GM18498 (cell line): ENCODE results near the gene ODAD2.
"Not testable (repeated sequence)": the region's sequence is repeated elsewhere in the genome, so short reads cannot be mapped to it uniquely, and the experiment has no call there.

Source experiments
- ATAC-seq: cut with Tn5 transposase; IDR thresholded peaks from one replicate; pipeline ENCODE4 v1.9.1; 2021; ENCODE audit warnings: mild to moderate bottlenecking, moderate library complexity; ENCODE audit not compliant: unreplicated experiment

The ODAD2 gene

GRCh38 chr10:27959093-27959715, 39.7 kb downstream of the ODAD2 start:
- no peak for ATAC-seq

DNA sequence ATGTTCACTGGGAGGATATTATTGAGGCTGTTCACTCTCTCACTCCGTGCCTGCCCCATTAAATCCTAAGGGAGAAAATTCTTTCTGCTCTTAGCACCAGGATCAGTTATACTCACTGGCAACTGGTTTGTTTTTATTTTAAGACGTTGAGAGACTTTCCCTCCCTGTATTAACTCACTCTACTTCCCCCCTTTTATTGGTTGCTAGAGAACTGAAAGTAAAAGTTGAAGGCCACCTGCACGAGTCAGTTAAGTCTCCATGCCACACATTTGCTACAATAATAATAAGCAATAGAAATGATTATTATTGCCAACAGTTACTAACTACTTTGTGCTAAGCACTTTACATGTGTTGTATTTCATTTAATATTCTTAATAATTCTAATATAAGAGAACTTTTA, 40.5 kb downstream of the ODAD2 start:
- ATAC-seq = peak; percentile 74

DNA sequence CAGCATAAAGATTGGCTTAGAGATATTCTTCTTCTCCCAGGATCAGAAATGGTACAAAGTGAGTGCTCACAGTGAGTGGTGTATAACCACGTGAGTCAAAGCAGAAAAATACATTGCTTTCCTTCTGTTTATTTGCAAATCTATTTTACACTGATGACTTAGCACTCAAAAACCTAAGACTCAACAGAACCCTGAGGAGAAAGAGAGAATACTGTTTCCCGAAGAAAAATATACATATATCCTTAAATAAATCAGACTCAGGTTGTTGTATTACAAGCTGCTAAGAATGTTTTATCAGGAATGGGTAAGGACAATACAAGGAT, 48.7 kb downstream of the ODAD2 start:
- ATAC-seq = no peak

DNA sequence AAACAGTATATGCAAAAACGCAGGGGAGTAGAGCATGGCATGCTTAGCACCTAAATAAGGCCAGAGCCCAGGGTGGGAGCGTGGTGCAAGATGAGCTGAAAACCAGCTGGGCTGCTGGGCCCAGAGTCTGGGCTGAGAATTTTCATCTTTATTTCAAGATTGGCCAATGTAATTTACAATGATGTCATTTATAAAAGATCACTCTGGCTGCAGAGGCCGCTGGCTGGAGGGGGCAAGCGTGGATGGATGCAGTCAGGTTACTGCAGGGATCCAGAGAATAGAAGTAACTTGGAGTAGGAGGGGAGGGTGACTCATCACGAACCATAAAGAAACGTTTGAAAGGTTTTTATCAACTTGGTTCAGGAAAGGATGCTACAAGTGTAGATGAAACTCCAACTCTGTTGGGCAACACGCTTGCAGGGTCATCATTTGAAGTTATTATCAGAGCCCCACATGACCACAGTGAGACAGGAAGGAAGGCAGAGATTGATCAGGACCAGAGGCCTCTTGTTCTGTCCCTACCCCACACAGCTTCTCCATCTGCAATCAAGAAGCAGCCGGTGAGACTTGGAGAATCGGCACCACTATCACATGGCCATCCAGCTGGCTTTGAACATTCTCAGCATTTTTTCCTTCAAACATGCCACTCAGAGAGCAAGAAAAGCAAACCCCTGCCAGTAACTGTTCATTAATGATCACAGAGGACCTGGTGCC, 49.2 kb downstream of the ODAD2 start:
- ATAC-seq = no peak

DNA sequence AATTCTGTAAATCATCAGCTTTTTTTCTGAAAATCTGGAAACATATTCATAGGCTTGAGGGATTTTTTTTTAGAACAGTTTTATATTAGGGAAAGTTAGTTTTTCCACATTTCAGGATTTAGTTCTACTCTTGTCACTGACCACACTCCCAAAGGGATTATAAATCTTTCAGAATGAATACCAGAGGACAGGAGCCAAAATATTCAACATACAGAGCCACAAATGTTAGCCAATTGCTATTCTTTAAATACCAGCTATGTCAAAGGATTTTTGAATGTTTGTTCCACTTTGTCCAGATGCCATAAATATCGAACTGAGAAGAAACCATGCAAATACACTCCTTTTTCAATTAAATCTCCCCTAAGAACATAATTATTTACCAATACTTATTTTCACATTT, 50.7 kb downstream of the ODAD2 start:
- ATAC-seq = no peak

GRCh38 chr10:27947540-27947939, 51.3 kb downstream of the ODAD2 start:
- no peak for ATAC-seq

GRCh38 chr10:27944005-27944404, 54.9 kb downstream of the ODAD2 start:
- no peak for ATAC-seq

GRCh38 chr10:27914888-27915287, 84.0 kb downstream of the ODAD2 start:
- no peak for ATAC-seq

GRCh38 chr10:27912231-27912630, 86.6 kb downstream of the ODAD2 start:
- ATAC-seq = no peak

DNA sequence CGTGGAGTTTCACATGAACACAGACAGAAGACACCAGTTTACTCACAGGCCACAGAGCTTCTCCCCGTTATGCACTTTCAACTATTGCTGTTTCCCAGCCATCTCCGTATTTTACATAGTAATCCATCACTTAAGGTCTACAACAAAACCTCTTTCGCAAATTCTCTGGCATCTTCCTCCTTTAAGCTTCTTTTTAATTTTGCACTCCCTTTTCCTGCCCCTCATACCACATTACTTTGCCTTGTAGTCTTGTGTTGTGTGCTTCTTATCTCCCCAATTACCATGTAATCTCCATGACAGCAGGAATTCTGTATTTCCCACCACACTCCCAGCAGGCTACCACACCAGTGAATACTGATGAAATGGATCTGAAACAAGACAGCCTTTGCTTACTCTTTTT, 87.3 kb downstream of the ODAD2 start:
- ATAC-seq = no peak

DNA sequence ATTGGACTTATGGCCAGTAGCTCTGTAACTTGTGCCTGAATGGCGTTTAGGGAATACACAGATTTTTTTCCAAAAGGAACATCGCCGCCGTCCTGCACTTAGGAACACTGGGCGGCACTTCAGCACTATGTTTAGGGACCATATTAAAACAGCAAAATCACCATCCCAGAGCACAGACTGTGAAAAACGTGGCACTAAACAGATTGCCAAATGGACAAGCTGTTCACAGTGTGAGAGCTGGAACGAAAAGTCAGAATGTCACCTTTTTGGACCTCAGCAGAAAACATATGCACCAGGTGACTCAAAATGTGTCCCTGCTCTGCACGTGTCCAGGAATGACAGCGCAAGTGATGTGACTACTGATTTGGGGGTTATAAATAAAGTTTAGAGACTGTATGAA, 87.9 kb downstream of the ODAD2 start:
- ATAC-seq = no peak

- no peak for ATAC-seq
Measured at GRCh38 chr10:27908231-27908630, 90.6 kb downstream of the ODAD2 start.

GRCh38 chr10:27899485-27899884, 99.4 kb downstream of the ODAD2 start:
- ATAC-seq = not testable (repeated sequence)

DNA sequence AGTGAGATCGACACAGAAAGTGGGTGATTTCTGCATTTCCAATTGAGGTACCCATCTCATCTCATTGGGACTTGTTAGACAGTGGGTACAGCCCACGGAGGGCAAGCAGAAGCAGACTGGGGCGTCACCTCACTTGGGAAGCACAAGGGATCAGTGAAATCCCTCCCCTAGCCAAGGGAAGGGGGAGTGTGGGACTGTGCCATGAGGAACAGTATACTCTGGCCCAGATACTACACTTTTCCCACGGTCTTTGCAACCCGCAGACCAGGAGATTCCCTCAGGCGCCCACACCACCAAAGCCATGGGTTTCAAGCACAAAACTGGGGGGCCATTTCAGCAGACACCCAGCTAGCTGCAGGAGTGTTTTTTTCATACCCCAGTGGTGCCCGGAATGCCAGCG, 99.8 kb downstream of the ODAD2 start:
- ATAC-seq = no peak

- ATAC-seq = no peak
Measured at GRCh38 chr10:27893358-27893954, 105.4 kb downstream of the ODAD2 start.

GRCh38 chr10:27890971-27891370, 107.9 kb downstream of the ODAD2 start:
- ATAC-seq = no peak

DNA sequence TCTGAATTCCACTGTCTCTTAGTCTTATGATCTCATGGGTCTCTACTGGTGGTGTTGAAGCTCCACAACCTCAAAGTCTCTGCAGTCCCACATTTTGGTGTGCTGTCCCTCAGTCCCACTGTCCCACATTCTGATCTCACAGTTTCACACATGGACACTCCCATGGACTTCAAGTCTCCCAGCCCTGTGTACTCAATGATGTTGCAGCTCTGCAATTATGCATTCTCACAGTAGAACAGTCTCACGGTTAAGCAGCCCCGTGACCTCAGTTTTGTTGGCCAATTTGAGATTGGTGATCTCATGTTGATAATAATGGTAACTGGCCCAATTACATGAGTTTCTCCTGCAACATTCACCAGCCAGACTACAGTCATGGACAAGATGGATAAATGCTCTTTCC, 109.4 kb downstream of the ODAD2 start:
- ATAC-seq = no peak

GRCh38 chr10:27884185-27884641, 114.7 kb downstream of the ODAD2 start:
- no peak for ATAC-seq

DNA sequence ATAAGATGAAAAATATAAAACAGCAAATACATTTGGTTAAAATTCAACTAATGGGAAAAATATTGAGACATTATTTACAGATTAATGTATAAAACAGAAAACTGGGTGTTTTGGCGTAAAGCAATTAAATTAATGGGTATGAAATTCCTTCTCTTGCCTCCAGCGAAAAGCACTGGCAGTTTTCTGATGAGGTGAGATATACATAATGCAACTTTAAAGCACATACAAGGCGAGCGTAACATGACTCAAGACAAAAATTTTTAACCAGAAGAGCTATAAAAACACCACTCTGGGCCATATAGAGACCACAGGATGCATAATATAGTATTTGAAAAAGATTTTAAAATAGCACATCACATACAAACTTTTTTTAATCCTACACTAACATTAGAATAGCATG, 120.6 kb downstream of the ODAD2 start:
- no peak for ATAC-seq

- no peak for ATAC-seq
Measured at GRCh38 chr10:27865221-27865635, 133.7 kb downstream of the ODAD2 start.

- no peak for ATAC-seq
Measured at GRCh38 chr10:27861781-27862180, 137.1 kb downstream of the ODAD2 start.

GRCh38 chr10:27857616-27858015, 141.3 kb downstream of the ODAD2 start:
- ATAC-seq = no peak
